GM23338 (cell line): ENCODE measurements around the gene NTF3. TPM values are rescaled to one million over a fixed set of nuclear protein-coding genes. Genes with fewer than 3 reads are reported as not detected.

Source experiments
- ATAC-seq: fragments of 200-7000 bp; cut with Tn5 transposase; 3 replicates; pipeline ENCODE4 v1.9.1; 2020
- DNase-seq: peaks from one replicate; pipeline ENCODE4 v3.0.0-alpha.2; 2015; ENCODE audit warnings: low spot score
- H2AFZ ChIP-seq: fragments of 200-600 bp; sonication (generic); 2 replicates; pipeline ENCODE4 v1.8.0; 2016; ENCODE audit warnings: antibody characterized with exemption, mild to moderate bottlenecking, moderate library complexity
- H3F3A ChIP-seq: fragments of 200-600 bp; sonication (generic); replicated peaks from 2 replicates; pipeline ENCODE4 v1.8.0; 2017; ENCODE audit warnings: antibody characterized with exemption, mixed run types, low read depth
- H3K27ac ChIP-seq: fragments of 200-600 bp; sonication (generic); 2 replicates; pipeline ENCODE4 v1.6.1; 2016; ENCODE audit warnings: low read depth
- H3K27me3 ChIP-seq: fragments of 200-600 bp; sonication (generic); 2 replicates; pipeline ENCODE4 v1.8.0; 2016; ENCODE audit warnings: mild to moderate bottlenecking, mixed run types, moderate library complexity; ENCODE audit not compliant: insufficient read depth
- H3K36me3 ChIP-seq: fragments of 200-600 bp; sonication (generic); 2 replicates; pipeline ENCODE4 v1.8.0; 2016; ENCODE audit warnings: mild to moderate bottlenecking; ENCODE audit not compliant: insufficient read depth
- H3K4me1 ChIP-seq: fragments of 200-600 bp; sonication (generic); 2 replicates; pipeline ENCODE4 v1.8.0; 2016; ENCODE audit warnings: mild to moderate bottlenecking, moderate library complexity; ENCODE audit not compliant: insufficient read depth
- H3K4me2 ChIP-seq: fragments of 200-600 bp; sonication (generic); 2 replicates; pipeline ENCODE4 v1.7.1; 2017; ENCODE audit warnings: mixed run types
- H3K4me3 ChIP-seq: fragments of 200-600 bp; sonication (generic); 2 replicates; pipeline ENCODE4 v1.6.1; 2016; ENCODE audit warnings: mixed run types
- H3K79me2 ChIP-seq: fragments of 200-600 bp; sonication (generic); replicated peaks from 2 replicates; pipeline ENCODE4 v1.8.0; 2017; ENCODE audit warnings: mild to moderate bottlenecking; ENCODE audit not compliant: insufficient read depth
- H3K9me2 ChIP-seq: fragments of 200-600 bp; sonication (generic); 2 replicates; pipeline ENCODE4 v1.8.0; 2017; ENCODE audit not compliant: insufficient read depth
- H4K20me1 ChIP-seq: fragments of 200-600 bp; sonication (generic); replicated peaks from 2 replicates; pipeline ENCODE4 v1.8.0; 2017; ENCODE audit warnings: mild to moderate bottlenecking; ENCODE audit not compliant: insufficient read depth
- H3K27ac Mint-ChIP-seq: 2 replicates; pipeline ENCODE4 v1.8.0; 2020; ENCODE audit warnings: inconsistent platforms, mild to moderate bottlenecking, moderate library complexity, mixed read lengths
- H3K27me3 Mint-ChIP-seq: 3 replicates; pipeline ENCODE4 v1.8.0; 2022; ENCODE audit warnings: low read depth, mild to moderate bottlenecking, moderate library complexity, mixed read lengths, inconsistent platforms; ENCODE audit not compliant: insufficient read depth, poor library complexity
- H3K36me3 Mint-ChIP-seq: 3 replicates; pipeline ENCODE4 v1.8.0; 2021; ENCODE audit warnings: low read depth, mild to moderate bottlenecking, inconsistent platforms, moderate library complexity, mixed read lengths
- H3K4me1 Mint-ChIP-seq: 3 replicates; pipeline ENCODE4 v1.8.0; 2020; ENCODE audit warnings: mild to moderate bottlenecking, inconsistent platforms, mixed read lengths
- H3K4me3 Mint-ChIP-seq: 3 replicates; pipeline ENCODE4 v1.8.0; 2021; ENCODE audit warnings: moderate library complexity, mild to moderate bottlenecking, inconsistent platforms, mixed read lengths
- H3K9me3 Mint-ChIP-seq: 3 replicates; pipeline ENCODE4 v1.8.0; 2020; ENCODE audit warnings: moderate library complexity, mild to moderate bottlenecking, inconsistent platforms, mixed read lengths
- CTCF ChIP-seq, 2 experiments: fragments of 200-600 bp in 1 of 2; sonication (generic) in 1 of 2; conservative IDR thresholded peaks; 2 replicates each; pipeline versions ENCODE4 v1.5.1 to v1.6.1; 2016 to 2017; ENCODE audit warnings: antibody characterized with exemption in 2 of 2, low read depth in 2 of 2, mild to moderate bottlenecking in 2 of 2, moderate library complexity in 1 of 2
- EZH2 ChIP-seq: fragments of 200-600 bp; sonication (generic); IDR thresholded peaks from one replicate; pipeline ENCODE4 v1.8.0; 2017; ENCODE audit warnings: antibody characterized with exemption, mild to moderate bottlenecking, low read depth; ENCODE audit not compliant: unreplicated experiment
- EZH2phosphoT487 ChIP-seq: fragments of 200-600 bp; sonication (generic); IDR thresholded peaks from one replicate; pipeline ENCODE4 v1.8.1; 2018; ENCODE audit warnings: antibody characterized with exemption; ENCODE audit not compliant: unreplicated experiment
- JUNB ChIP-seq: IDR thresholded peaks from one replicate; pipeline ENCODE4 v1.6.1; 2016; ENCODE audit warnings: antibody characterized with exemption; ENCODE audit not compliant: unreplicated experiment
- POLR2AphosphoS5 ChIP-seq: IDR thresholded peaks from 2 replicates; pipeline ENCODE4 v1.6.1; 2016; ENCODE audit warnings: antibody characterized with exemption, low read depth
- polyA plus RNA-seq: library from polyadenylated mRNA; unstranded; fragments of >200 nt; fragmentation: Nextera tagmentation; extraction: Ambion mirVana; gene quantifications from 2 replicates; pipeline ENCODE4 v1.2.1, GENCODE V29; 2016
- total RNA-seq: library from RNA; depleted of rRNA; stranded (reverse); fragments of >200 nt; shearing (Covaris generic); gene quantifications from 2 replicates; pipeline ENCODE4 v1.2.3, GENCODE V29; 2014
- TF ChIP-seq, protein P1 (sequence below): fragments of 250-450 bp; sonication (Bioruptor Pico); IDR thresholded peaks from 2 replicates; pipeline ENCODE4 v1.5.0; 2020; ENCODE audit warnings: mild to moderate bottlenecking, moderate library complexity
- TF ChIP-seq, protein P2 (sequence below): IDR thresholded peaks from one replicate; pipeline ENCODE4 v1.6.1; 2018; ENCODE audit warnings: antibody characterized with exemption; ENCODE audit not compliant: unreplicated experiment

NTF3 gene
- total and polyA plus RNA-seq, 2 experiments from 2014 or later = 1.2 TPM; not detected in 1

DNA sequence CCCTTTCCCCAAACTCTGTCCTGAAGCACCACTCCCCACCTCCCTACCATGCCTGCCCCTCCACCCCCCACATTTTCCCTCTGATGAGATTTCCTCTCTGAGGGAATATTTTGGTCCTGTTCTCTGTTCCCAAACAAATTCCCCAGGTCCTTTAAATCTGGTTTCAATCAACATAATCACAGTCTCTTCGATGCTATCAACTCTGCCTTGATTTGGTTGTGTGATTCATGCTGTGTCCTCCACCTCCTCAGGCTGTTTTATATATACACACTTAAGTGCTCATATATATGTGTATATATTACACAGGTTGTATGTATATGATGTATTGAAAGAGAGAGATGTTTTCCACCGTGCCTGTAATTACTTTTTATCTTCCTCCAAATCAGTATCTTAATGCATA is 36.0 kb downstream of the NTF3 start:
- no peak overlapping the region for H3K4me3 Mint-ChIP-seq
- ATAC-seq = no peak

More for the DNA sequence above, 36.0 kb downstream of the NTF3 start:
- Histone ChIP-seq H3K4me1 (peaks cover 7% of the 10 kb centered on the region; the same call in 1 of the 2 replicates), H3K36me3 (no peaks in the 10 kb centered on the region), H3K9me2 (no peaks in the 10 kb centered on the region), H3K4me3 (no peak overlapping the region), H4K20me1 (no peaks in the 10 kb centered on the region; the same call in 1 of the 2 replicates), H3K27me3 (no peaks in the 10 kb centered on the region), H3F3A (no peaks in the 10 kb centered on the region), H3K4me2 (no peak overlapping the region), H2AFZ (no peak overlapping the region), H3K27ac (no peak overlapping the region), H3K79me2 (no peaks in the 10 kb centered on the region)
- H3K27ac Mint-ChIP-seq = no peak overlapping the region
- peaks cover 17% of the 10 kb centered on the region for H3K27me3 Mint-ChIP-seq
- TF ChIP-seq, protein P1, sequence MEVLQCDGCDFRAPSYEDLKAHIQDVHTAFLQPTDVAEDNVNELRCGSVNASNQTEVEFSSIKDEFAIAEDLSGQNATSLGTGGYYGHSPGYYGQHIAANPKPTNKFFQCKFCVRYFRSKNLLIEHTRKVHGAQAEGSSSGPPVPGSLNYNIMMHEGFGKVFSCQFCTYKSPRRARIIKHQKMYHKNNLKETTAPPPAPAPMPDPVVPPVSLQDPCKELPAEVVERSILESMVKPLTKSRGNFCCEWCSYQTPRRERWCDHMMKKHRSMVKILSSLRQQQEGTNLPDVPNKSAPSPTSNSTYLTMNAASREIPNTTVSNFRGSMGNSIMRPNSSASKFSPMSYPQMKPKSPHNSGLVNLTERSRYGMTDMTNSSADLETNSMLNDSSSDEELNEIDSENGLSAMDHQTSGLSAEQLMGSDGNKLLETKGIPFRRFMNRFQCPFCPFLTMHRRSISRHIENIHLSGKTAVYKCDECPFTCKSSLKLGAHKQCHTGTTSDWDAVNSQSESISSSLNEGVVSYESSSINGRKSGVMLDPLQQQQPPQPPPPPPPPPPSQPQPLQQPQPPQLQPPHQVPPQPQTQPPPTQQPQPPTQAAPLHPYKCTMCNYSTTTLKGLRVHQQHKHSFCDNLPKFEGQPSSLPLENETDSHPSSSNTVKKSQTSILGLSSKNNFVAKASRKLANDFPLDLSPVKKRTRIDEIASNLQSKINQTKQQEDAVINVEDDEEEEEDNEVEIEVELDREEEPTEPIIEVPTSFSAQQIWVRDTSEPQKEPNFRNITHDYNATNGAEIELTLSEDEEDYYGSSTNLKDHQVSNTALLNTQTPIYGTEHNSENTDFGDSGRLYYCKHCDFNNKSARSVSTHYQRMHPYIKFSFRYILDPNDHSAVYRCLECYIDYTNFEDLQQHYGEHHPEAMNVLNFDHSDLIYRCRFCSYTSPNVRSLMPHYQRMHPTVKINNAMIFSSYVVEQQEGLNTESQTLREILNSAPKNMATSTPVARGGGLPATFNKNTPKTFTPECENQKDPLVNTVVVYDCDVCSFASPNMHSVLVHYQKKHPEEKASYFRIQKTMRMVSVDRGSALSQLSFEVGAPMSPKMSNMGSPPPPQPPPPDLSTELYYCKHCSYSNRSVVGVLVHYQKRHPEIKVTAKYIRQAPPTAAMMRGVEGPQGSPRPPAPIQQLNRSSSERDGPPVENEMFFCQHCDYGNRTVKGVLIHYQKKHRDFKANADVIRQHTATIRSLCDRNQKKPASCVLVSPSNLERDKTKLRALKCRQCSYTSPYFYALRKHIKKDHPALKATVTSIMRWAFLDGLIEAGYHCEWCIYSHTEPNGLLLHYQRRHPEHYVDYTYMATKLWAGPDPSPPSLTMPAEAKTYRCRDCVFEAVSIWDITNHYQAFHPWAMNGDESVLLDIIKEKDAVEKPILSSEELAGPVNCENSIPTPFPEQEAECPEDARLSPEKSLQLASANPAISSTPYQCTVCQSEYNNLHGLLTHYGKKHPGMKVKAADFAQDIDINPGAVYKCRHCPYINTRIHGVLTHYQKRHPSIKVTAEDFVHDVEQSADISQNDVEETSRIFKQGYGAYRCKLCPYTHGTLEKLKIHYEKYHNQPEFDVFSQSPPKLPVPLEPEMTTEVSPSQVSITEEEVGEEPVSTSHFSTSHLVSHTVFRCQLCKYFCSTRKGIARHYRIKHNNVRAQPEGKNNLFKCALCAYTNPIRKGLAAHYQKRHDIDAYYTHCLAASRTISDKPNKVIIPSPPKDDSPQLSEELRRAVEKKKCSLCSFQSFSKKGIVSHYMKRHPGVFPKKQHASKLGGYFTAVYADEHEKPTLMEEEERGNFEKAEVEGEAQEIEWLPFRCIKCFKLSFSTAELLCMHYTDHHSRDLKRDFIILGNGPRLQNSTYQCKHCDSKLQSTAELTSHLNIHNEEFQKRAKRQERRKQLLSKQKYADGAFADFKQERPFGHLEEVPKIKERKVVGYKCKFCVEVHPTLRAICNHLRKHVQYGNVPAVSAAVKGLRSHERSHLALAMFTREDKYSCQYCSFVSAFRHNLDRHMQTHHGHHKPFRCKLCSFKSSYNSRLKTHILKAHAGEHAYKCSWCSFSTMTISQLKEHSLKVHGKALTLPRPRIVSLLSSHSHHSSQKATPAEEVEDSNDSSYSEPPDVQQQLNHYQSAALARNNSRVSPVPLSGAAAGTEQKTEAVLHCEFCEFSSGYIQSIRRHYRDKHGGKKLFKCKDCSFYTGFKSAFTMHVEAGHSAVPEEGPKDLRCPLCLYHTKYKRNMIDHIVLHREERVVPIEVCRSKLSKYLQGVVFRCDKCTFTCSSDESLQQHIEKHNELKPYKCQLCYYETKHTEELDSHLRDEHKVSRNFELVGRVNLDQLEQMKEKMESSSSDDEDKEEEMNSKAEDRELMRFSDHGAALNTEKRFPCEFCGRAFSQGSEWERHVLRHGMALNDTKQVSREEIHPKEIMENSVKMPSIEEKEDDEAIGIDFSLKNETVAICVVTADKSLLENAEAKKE = no peak
- TF ChIP-seq EZH2phosphoT487 = no peak
- TF ChIP-seq, protein P2, sequence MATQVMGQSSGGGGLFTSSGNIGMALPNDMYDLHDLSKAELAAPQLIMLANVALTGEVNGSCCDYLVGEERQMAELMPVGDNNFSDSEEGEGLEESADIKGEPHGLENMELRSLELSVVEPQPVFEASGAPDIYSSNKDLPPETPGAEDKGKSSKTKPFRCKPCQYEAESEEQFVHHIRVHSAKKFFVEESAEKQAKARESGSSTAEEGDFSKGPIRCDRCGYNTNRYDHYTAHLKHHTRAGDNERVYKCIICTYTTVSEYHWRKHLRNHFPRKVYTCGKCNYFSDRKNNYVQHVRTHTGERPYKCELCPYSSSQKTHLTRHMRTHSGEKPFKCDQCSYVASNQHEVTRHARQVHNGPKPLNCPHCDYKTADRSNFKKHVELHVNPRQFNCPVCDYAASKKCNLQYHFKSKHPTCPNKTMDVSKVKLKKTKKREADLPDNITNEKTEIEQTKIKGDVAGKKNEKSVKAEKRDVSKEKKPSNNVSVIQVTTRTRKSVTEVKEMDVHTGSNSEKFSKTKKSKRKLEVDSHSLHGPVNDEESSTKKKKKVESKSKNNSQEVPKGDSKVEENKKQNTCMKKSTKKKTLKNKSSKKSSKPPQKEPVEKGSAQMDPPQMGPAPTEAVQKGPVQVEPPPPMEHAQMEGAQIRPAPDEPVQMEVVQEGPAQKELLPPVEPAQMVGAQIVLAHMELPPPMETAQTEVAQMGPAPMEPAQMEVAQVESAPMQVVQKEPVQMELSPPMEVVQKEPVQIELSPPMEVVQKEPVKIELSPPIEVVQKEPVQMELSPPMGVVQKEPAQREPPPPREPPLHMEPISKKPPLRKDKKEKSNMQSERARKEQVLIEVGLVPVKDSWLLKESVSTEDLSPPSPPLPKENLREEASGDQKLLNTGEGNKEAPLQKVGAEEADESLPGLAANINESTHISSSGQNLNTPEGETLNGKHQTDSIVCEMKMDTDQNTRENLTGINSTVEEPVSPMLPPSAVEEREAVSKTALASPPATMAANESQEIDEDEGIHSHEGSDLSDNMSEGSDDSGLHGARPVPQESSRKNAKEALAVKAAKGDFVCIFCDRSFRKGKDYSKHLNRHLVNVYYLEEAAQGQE = no peak
- TF ChIP-seq JUNB = no peak
- TF ChIP-seq EZH2 = no peak
- TF ChIP-seq POLR2AphosphoS5 = no peak
- TF ChIP-seq CTCF (conservative IDR thresholded peaks at IDR 0.05; ENCODE audit: low read depth in 2 of 2) = no peak
- no peak for DNase-seq
- H3K9me3 Mint-ChIP-seq = no peaks in the 10 kb centered on the region
- H3K4me1 Mint-ChIP-seq = peaks cover 14% of the 10 kb centered on the region
- H3K36me3 Mint-ChIP-seq = no peaks in the 10 kb centered on the region
